ENCODE results near the gene AQP10. TPM values are rescaled to one million over a fixed set of nuclear protein-coding genes. Genes with fewer than 3 reads are reported as not detected.
A peak's percentile ranks its signal among the peaks of the same experiment; 100 is the strongest.

AQP10 gene
- total and polyA plus RNA-seq, 5 experiments from 2014 or later, result not detected

DNA sequence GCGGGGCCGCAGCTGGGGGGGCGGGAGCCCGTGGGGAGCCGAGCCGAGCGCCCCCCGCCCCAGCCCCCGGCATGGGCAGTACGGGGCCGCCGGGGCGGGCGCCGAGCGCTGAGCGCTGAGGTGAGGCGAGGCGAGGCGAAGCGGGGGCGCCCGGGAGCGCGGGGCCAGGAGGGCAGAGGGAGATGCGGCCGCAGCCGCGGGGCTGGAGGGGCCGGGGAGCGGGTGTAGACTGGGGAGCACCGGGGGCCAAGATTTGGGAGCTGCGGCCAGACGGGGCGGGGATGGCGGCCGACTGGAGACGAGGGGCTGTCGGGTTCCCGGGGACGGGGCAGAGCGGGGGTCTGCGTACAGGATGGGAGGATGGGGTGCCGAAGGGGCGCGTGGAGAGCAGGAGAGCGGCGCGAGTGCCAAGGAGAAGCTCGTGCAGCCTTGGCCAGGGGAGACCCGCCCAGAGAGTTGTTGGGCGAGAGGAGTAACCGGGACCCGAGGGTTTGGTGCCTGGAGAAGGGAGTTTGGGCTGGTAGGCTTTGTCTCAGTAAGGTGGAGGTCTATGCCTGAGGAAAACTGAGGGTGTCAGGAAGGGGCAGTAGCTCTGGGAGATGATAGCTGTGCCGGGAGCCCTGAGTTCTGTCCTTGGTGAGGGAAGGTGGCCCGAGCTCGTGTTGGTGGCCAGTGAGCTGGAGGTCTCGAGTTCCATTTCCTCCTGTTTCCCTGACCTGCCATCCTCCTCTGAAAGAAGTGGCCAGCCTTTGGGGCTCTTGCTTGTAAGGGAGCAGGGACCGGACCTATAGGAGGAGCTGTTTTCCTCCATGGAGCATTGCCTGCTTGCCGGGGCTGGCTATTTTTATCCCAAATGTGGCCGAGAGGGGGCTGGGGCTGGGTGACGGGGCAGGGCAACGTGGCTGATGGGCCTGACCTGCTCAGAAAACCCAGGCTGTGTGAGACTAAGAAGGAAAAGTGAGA, 5.0 kb downstream of the AQP10 start:
- no peaks in the 10 kb centered on the region for H3K9me3 Mint-ChIP-seq
- peak overlapping the region; percentile 86 to 99 (median 94) for H3K4me3 Mint-ChIP-seq
- peak overlapping the region; percentile 84 to 98 (median 93) for H3K27ac Mint-ChIP-seq
- DNase-seq (peak in 6 of 10 donors; percentile 18 to 50 (median 32)), ATAC-seq (peak; percentile 3 to 17)
- POLR2A ChIA-PET, result interaction anchor here (0.7 to 15.4 kb wide), 10 partner anchors 10 to 336 kb away, joined by 3 to 358 read pairs (median 6); partner anchors contain the start of genes HAX1 and UBAP2L
- H3K36me3 Mint-ChIP-seq, result peaks cover 0 to 7% (median 2%) of the 10 kb centered on the region in 3 donors
- peaks cover 0 to 3% (median 0%) of the 10 kb centered on the region in 5 donors for H3K27me3 Mint-ChIP-seq
- peaks cover 30 to 58% (median 55%) of the 10 kb centered on the region in 4 donors for H3K4me1 Mint-ChIP-seq

- POLR2A ChIA-PET, result interaction anchor here (0.7 to 15.4 kb wide), 13 partner anchors 9 to 337 kb away, joined by 3 to 358 read pairs (median 5); partner anchors contain the start of genes HAX1, IL6R and RPS27
- H3K9me3 Mint-ChIP-seq, result no peaks in the 10 kb centered on the region
- peaks cover 0 to 1% (median 0%) of the 10 kb centered on the region in 5 donors for H3K27me3 Mint-ChIP-seq
- DNase-seq, result no peak
- peak overlapping the region; percentile 86 to 99 (median 94) for H3K4me3 Mint-ChIP-seq
- ATAC-seq, result no peak
- peak overlapping the region; percentile 84 to 98 (median 93) for H3K27ac Mint-ChIP-seq
- H3K36me3 Mint-ChIP-seq, result peaks cover 0 to 17% (median 9%) of the 10 kb centered on the region in 3 donors
- peaks cover 32 to 68% (median 64%) of the 10 kb centered on the region in 4 donors for H3K4me1 Mint-ChIP-seq
These were observed 5.9 kb downstream of the AQP10 start for GRCh38 chr1:154326546-154327465.

- peaks cover 35 to 76% (median 71%) of the 10 kb centered on the region in 4 donors for H3K4me1 Mint-ChIP-seq
- H3K36me3 Mint-ChIP-seq, result peaks cover 0 to 26% (median 16%) of the 10 kb centered on the region in 3 donors
- no peaks in the 10 kb centered on the region for H3K9me3 Mint-ChIP-seq
- POLR2A ChIA-PET, result interaction anchor here (0.5 to 15.4 kb wide), 21 partner anchors 9 to 988 kb away, joined by 3 to 358 read pairs (median 4); partner anchors contain the start of genes CREB3L4, HAX1, IL6R and RPS27
- ATAC-seq (no peak), DNase-seq (peak in 5 of 10 donors; percentile 22 to 54 (median 41))
- peak overlapping the region; percentile 84 to 98 (median 94) for H3K27ac Mint-ChIP-seq
- H3K4me3 Mint-ChIP-seq, result peak overlapping the region; percentile 85 to 99 (median 93)
- no peaks in the 10 kb centered on the region for H3K27me3 Mint-ChIP-seq
These were observed 6.8 kb downstream of the AQP10 start for GRCh38 chr1:154327466-154328317.

DNA sequence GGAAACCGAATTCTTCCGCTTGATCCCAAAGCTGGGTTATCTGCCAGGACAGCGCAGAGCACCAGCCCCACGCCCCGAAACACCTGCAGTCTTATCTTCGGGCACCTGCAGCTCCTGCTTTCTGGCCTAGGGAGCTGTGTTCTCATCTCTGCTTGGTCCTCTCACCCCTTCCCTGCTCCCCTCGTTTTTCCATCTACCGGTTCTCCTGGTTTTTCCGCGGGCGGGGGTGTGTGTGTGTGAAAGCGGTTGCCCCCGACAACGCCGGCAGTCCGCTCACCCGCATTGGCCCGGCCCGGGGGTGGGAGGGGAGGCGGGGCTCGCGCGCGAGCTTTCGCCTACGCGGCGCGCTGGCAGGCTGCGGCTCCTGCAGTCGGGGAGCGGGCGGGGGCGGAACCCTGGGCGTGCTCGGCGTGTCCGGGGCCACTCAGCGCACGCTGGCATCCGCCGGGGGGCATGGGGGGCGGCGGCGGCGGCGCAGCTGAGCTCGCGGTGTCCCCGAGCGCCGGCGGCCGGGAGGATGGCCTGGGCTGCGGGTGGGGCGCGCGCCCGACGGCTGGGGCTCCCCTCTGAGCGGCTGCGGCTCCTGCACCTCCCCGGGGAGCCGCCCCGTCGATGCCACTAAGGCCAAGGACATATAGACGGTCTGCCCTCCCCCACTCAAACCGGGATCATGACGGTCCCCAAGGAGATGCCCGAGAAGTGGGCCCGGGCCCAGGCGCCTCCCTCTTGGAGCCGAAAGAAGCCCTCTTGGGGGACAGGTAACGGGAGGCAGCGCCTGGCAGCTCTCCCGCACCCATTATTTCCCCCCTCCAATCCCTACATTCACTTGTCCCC, 7.6 kb downstream of the AQP10 start:
- ATAC-seq, result peak; percentile 70 to 73
- Mint-ChIP-seq H3K4me1 (peaks cover 36 to 82% (median 77%) of the 10 kb centered on the region in 4 donors), H3K36me3 (peaks cover 0 to 34% (median 17%) of the 10 kb centered on the region in 3 donors), H3K4me3 (peak overlapping the region; percentile 86 to 99 (median 93)), H3K27me3 (no peaks in the 10 kb centered on the region), H3K9me3 (no peaks in the 10 kb centered on the region), H3K27ac (peak overlapping the region; percentile 91 to 98 (median 94))
- POLR2A ChIA-PET, result interaction anchor here (0.5 to 15.4 kb wide), 18 partner anchors 8 to 987 kb away, joined by 3 to 358 read pairs (median 5); partner anchors contain the start of genes CREB3L4 and HAX1
- peak; percentile 81 to 94 (median 87) for DNase-seq

DNA sequence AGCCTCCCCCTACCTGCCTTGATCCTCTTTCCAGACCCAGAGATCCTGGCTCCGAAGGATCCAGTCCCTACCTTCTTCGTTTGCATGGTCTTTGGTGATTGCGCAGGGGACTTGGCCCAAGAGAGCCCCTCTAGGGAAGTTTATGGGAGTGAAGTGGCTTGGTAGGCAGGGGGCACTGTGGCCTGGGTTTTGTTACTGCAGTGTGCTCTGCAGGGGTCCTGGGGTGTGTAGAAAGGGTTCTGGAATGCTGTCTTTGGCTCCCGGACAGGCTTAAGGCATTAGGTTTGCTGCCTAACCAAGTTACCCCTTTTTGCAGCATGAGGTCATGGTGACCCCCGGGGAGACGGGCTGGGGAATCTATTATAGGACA, 8.2 kb downstream of the AQP10 start:
- H3K27me3 Mint-ChIP-seq, result no peaks in the 10 kb centered on the region
- peak overlapping the region; percentile 74 to 95 (median 90) for H3K4me3 Mint-ChIP-seq
- peaks cover 0 to 40% (median 20%) of the 10 kb centered on the region in 3 donors for H3K36me3 Mint-ChIP-seq
- peak in 1 of 2 donors; percentile 13 for ATAC-seq
- peak overlapping the region; percentile 91 to 96 (median 94) for H3K27ac Mint-ChIP-seq
- POLR2A ChIA-PET, result interaction anchor here (0.8 to 15.4 kb wide), 10 partner anchors 7 to 362 kb away, joined by 3 to 358 read pairs (median 7); partner anchors contain the start of genes CREB3L4 and HAX1
- peak in 1 of 10 donors; percentile 45 for DNase-seq
- H3K4me1 Mint-ChIP-seq, result peaks cover 40 to 83% (median 79%) of the 10 kb centered on the region in 4 donors
- no peaks in the 10 kb centered on the region for H3K9me3 Mint-ChIP-seq

GRCh38 chr1:154329551-154330131, 8.7 kb downstream of the AQP10 start:
- no peaks in the 10 kb centered on the region for H3K27me3 Mint-ChIP-seq
- POLR2A ChIA-PET, result interaction anchor here (0.8 to 15.4 kb wide), 9 partner anchors 7 to 131 kb away, joined by 3 to 358 read pairs (median 9); partner anchors contain the start of gene HAX1
- H3K4me1 Mint-ChIP-seq, result peaks cover 42 to 84% (median 79%) of the 10 kb centered on the region in 4 donors
- no peaks in the 10 kb centered on the region for H3K9me3 Mint-ChIP-seq
- H3K27ac Mint-ChIP-seq, result peak overlapping the region; percentile 91 to 96 (median 94)
- peak; percentile 5 to 26 for ATAC-seq
- peak overlapping the region; percentile 74 to 95 (median 90) for H3K4me3 Mint-ChIP-seq
- peaks cover 0 to 45% (median 24%) of the 10 kb centered on the region in 3 donors for H3K36me3 Mint-ChIP-seq
- DNase-seq, result peak in 7 of 10 donors; percentile 37 to 72 (median 53)

DNA sequence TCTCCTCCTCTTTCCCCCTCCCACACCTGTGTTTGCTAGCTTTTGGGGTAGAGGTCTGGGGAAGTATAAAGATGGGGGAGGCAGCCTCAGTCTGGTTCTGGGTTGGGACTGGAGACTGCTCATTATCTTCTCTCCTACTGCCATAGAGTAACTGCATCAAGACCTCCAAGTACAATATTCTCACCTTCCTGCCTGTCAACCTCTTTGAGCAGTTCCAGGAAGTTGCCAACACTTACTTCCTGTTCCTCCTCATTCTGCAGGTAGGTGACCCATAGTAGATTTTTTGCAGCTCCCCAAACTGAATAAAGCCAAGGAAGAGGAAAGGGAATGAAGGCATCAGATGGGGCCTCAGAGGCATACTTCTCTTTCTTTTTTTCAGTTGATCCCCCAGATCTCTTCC, 9.8 kb downstream of the AQP10 start:
- Mint-ChIP-seq H3K27me3 (no peaks in the 10 kb centered on the region), H3K4me3 (peak overlapping the region; percentile 48 to 95 (median 88)), H3K4me1 (peaks cover 44 to 92% (median 87%) of the 10 kb centered on the region in 4 donors), H3K36me3 (peaks cover 0 to 53% (median 26%) of the 10 kb centered on the region in 3 donors), H3K27ac (peak overlapping the region; percentile 76 to 96 (median 92)), H3K9me3 (no peaks in the 10 kb centered on the region)
- ATAC-seq (no peak), DNase-seq (peak in 1 of 10 donors; percentile 45)
- POLR2A ChIA-PET, result interaction anchor here (1.6 to 15.4 kb wide), 2 partner anchors 16 to 73 kb away, joined by 9 to 358 read pairs; no protein-coding TSS in a partner anchor

DNA sequence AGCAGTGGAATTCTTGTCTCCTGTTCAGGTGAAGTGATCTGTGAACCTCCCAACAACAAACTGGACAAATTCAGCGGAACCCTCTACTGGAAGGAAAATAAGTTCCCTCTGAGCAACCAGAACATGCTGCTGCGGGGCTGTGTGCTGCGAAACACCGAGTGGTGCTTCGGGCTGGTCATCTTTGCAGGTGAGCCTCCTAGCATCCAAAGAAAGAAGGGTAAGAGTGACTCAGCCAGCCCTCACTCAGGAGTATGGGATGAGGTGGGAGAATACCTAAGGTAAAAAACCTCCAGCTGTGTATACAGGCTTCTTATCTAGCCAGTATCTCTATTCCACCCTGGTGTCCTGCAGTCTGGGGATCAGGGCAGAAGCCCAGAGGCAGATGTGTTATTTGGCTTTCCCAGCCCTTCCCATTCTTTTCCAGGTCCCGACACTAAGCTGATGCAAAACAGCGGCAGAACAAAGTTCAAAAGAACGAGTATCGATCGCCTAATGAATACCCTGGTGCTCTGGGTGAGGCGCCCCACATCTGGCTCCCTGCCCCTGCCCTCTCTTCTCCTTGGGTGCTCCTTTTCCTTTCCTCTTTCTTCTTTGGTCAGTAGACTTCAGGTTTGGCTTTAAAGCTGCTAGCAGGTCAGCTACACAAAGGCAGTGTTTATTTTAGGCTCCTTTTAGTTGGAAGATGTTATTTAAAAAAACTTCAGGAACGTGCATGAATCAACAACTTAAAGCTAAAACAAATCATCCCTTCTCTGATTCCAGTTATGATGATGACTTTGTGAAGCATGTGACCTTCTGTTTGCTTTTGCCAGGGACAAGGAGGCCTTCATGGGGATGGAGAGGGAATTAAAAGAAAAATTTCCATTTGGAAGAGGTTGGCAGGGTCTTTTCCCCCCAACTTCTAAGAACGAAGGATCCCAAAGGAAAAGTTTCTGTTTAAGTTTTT, 13.5 kb downstream of the AQP10 start:
- POLR2A ChIA-PET, result interaction anchor here (0.5 to 15.4 kb wide), 21 partner anchors 9 to 457 kb away, joined by 3 to 358 read pairs (median 4); partner anchors contain the start of genes ATP8B2, IL6R and RPS27
- peak overlapping the region; percentile 89 to 98 (median 93) for H3K27ac Mint-ChIP-seq
- DNase-seq, result peak in 1 of 10 donors; percentile 51
- H3K27me3 Mint-ChIP-seq, result no peaks in the 10 kb centered on the region
- ATAC-seq, result no peak
- H3K4me3 Mint-ChIP-seq, result peak overlapping the region in 7 of 10 donors; percentile 40 to 87 (median 80)
- peaks cover 40 to 90% (median 83%) of the 10 kb centered on the region in 4 donors for H3K4me1 Mint-ChIP-seq
- no peaks in the 10 kb centered on the region for H3K9me3 Mint-ChIP-seq
- H3K36me3 Mint-ChIP-seq, result peaks cover 11 to 80% (median 47%) of the 10 kb centered on the region in 3 donors
